D721Med (cell line): ENCODE data around the gene PGA3.
"Not testable (repeated sequence)": the region's sequence is repeated elsewhere in the genome, so short reads cannot be mapped to it uniquely, and the experiment has no call there.

ENCODE experiments used
- DNase-seq: peaks from one replicate; pipeline ENCODE4 v3.0.0; 2011; ENCODE audit warnings: low spot score; ENCODE audit not compliant: insufficient read length
- FAIRE-seq: peaks from 2 replicates; lab custom pipeline; 2011; peaks lifted over from hg19 to GRCh38; lab: Jason Lieb, UNC
- TF ChIP-seq, protein P1 (sequence below): IDR thresholded peaks from 2 replicates; pipeline ENCODE4 v1.5.1; 2012; ENCODE audit warnings: mild to moderate bottlenecking, control low read depth; ENCODE audit not compliant: insufficient read depth; ENCODE audit errors: missing control alignments

The PGA3 gene

GRCh38 chr11:61164606-61165424 is 38.5 kb upstream of the PGA3 start:
- no peak for FAIRE-seq
- TF ChIP-seq, protein P1, sequence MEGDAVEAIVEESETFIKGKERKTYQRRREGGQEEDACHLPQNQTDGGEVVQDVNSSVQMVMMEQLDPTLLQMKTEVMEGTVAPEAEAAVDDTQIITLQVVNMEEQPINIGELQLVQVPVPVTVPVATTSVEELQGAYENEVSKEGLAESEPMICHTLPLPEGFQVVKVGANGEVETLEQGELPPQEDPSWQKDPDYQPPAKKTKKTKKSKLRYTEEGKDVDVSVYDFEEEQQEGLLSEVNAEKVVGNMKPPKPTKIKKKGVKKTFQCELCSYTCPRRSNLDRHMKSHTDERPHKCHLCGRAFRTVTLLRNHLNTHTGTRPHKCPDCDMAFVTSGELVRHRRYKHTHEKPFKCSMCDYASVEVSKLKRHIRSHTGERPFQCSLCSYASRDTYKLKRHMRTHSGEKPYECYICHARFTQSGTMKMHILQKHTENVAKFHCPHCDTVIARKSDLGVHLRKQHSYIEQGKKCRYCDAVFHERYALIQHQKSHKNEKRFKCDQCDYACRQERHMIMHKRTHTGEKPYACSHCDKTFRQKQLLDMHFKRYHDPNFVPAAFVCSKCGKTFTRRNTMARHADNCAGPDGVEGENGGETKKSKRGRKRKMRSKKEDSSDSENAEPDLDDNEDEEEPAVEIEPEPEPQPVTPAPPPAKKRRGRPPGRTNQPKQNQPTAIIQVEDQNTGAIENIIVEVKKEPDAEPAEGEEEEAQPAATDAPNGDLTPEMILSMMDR: no peak
- DNase-seq: no peak

DNA sequence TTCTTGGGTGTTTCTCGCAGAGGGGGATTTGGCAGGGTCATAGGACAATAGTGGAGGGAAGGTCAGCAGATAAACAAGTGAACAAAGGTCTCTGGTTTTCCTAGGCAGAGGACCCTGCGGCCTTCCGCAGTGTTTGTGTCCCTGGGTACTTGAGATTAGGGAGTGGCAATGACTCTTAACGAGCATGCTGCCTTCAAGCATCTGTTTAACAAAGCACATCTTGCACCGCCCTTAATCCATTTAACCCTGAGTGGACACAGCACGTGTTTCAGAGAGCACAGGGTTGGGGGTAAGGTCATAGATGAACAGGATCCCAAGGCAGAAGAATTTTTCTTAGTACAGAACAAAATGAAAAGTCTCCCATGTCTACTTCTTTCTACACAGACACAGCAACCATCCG is 37.5 kb upstream of the PGA3 start:
- DNase-seq, FAIRE-seq: not testable (repeated sequence)

- FAIRE-seq, DNase-seq: not testable (repeated sequence)
These were observed 37.0 kb upstream of the PGA3 start for GRCh38 chr11:61166331-61166730.

- no peak for DNase-seq
- TF ChIP-seq, protein P1: no peak
- FAIRE-seq: no peak
These were observed 35.1 kb upstream of the PGA3 start for GRCh38 chr11:61168042-61168688.

DNA sequence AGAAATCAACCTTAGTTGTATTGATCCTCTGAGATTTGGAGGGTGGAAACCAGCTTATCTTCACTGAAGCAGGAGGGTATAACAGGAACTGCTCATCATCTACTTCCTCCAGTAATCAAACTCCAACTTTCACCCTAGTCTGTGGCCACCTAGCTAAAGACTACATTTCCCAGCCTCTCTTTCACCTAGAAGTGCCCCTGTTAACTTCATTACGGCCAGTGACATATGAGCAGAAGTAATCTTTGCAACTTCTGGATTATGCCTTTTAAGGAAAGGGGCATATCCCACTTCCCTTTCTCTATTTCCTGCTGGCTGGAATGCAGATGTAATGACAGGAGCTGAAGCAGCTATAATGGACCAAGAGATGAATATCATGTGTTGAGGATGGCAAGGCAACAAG is 34.5 kb upstream of the PGA3 start:
- no peak for DNase-seq
- TF ChIP-seq, protein P1: no peak
- no peak for FAIRE-seq

DNA sequence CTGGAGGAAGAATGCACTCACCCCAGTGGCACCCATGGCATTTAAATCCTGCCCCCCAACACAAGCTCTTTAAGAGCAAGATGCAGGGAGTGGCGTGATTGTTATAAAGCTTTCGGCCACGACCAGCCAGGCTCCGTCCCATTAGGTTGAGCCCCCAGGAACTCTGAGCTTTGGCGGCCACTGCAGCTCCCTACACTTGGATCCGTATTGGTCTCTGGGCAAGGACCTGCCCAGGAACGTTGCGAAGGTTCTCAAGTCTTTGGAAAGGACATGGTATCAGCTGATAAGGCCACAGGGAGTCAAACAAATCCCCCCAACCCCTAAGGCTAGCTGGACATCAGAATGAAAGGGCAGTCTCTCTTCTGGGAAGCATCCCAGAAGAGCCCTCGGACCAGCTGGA is 32.7 kb upstream of the PGA3 start:
- no peak for FAIRE-seq
- TF ChIP-seq, protein P1: no peak
- DNase-seq: no peak

DNA sequence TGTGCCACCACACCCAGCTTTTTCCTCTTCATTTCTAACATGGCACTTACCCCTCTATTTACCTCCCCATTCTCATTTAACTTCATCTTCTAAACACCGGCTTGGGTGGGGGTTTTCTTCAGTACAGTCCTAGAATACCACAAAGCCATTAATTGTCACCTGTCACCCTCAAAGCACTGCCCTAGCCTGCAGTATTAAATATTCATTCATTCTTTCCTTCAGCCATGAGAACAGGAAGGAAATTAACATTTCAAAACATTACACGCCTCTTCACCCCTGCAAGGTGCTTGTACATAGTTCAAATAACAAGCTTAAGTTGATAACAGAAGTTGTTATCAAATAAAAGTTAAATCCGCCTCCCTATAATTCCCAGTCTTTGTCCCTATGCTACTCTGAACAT is 31.4 kb upstream of the PGA3 start:
- DNase-seq (no peak), FAIRE-seq (no peak)
- TF ChIP-seq, protein P1: no peak

GRCh38 chr11:61172356-61172755 is 31.0 kb upstream of the PGA3 start:
- DNase-seq (no peak), FAIRE-seq (no peak)
- TF ChIP-seq, protein P1: no peak
